NCI-H2029 (cell line): ENCODE data around the gene ZNF319.
"Not testable (repeated sequence)": the region's sequence is repeated elsewhere in the genome, so short reads cannot be mapped to it uniquely, and the experiment has no call there.

Experiments used
- DNase-seq: peaks from one replicate; lab custom pipeline; 2025; lab: John Stamatoyannopoulos, UW

ZNF319 gene

GRCh38 chr16:57997528-57998265 lies 2.8 kb downstream of the ZNF319 start:
- DNase-seq = no peak

- no peak for DNase-seq
These were observed 3.3 kb downstream of the ZNF319 start for GRCh38 chr16:57997176-57997527.

GRCh38 chr16:57996406-57997175 lies 3.9 kb downstream of the ZNF319 start:
- no peak for DNase-seq

- no peak for DNase-seq
These were observed 4.6 kb downstream of the ZNF319 start for GRCh38 chr16:57995721-57996405.

- no peak for DNase-seq
These were observed 5.7 kb downstream of the ZNF319 start for GRCh38 chr16:57994778-57995177.

GRCh38 chr16:57994361-57994760 lies 6.1 kb downstream of the ZNF319 start:
- no peak for DNase-seq

GRCh38 chr16:57993897-57994296 lies 6.6 kb downstream of the ZNF319 start:
- no peak for DNase-seq

- DNase-seq = no peak
These were observed 7.0 kb downstream of the ZNF319 start for GRCh38 chr16:57993438-57993837.

GRCh38 chr16:57992084-57992483 lies 8.4 kb downstream of the ZNF319 start:
- no peak for DNase-seq

- no peak for DNase-seq
These were observed 8.9 kb downstream of the ZNF319 start for GRCh38 chr16:57991551-57992059.

GRCh38 chr16:57988929-57989328 lies 11.5 kb downstream of the ZNF319 start:
- peak; percentile 56 for DNase-seq

- no peak for DNase-seq
These were observed 12.9 kb downstream of the ZNF319 start for GRCh38 chr16:57987441-57988177.

GRCh38 chr16:57986196-57986595 lies 14.3 kb downstream of the ZNF319 start:
- DNase-seq = no peak

- no peak for DNase-seq
These were observed 15.0 kb downstream of the ZNF319 start for GRCh38 chr16:57985204-57986181.

GRCh38 chr16:57984443-57985203 lies 15.8 kb downstream of the ZNF319 start:
- DNase-seq = peak; percentile 18

GRCh38 chr16:57982385-57982784 lies 18.1 kb downstream of the ZNF319 start:
- DNase-seq = no peak

GRCh38 chr16:57981636-57982035 lies 18.8 kb downstream of the ZNF319 start:
- no peak for DNase-seq

GRCh38 chr16:57979006-57979585 lies 21.4 kb downstream of the ZNF319 start:
- no peak for DNase-seq

GRCh38 chr16:57978070-57978465 lies 22.4 kb downstream of the ZNF319 start:
- DNase-seq = not testable (repeated sequence)
